T-helper 2 cell (primary cell): Measurements from ENCODE around the gene TECRL.

Experiments used
- DNase-seq, 5 experiments: peaks; one replicate each; pipeline versions ENCODE4 v3.0.0 to v3.0.0-alpha.2; 2012 to 2022
- total RNA-seq, 2 donors: gene quantifications; one replicate each; lab custom pipeline; 2026; lab: John Stamatoyannopoulos, UW

The TECRL gene, protein sequence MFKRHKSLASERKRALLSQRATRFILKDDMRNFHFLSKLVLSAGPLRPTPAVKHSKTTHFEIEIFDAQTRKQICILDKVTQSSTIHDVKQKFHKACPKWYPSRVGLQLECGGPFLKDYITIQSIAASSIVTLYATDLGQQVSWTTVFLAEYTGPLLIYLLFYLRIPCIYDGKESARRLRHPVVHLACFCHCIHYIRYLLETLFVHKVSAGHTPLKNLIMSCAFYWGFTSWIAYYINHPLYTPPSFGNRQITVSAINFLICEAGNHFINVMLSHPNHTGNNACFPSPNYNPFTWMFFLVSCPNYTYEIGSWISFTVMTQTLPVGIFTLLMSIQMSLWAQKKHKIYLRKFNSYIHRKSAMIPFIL
- total RNA-seq, result 0 reads per million in 2 donors

DNA sequence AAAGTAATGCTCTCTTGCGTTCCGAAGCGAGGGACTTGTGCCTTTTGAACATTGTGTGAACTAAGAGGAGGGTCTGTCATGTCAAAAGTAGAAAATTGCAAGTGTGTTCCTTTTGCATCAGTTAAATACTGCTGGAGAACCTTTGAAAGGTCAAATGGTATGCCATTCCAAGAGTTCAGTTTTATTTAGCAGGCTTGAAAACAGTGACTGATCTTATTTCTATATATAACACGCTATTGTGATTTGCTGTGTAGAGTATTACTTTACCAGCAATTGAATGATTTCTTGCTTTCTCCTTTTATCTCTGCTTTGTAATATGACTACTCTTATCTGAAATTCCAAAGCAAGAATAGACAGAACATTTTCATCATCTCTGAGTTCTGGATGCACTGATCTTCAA is at the start of gene TECRL:
Gene TECRL, minus strand, starts transcription at position 151 of the 400 bp plus-strand sequence. Its CDS starts 99 bp downstream, at position 52.
- no peak for DNase-seq

GRCh38 chr4:64432674-64433073 is 23.4 kb upstream of the TECRL start:
- DNase-seq, result no peak

DNA sequence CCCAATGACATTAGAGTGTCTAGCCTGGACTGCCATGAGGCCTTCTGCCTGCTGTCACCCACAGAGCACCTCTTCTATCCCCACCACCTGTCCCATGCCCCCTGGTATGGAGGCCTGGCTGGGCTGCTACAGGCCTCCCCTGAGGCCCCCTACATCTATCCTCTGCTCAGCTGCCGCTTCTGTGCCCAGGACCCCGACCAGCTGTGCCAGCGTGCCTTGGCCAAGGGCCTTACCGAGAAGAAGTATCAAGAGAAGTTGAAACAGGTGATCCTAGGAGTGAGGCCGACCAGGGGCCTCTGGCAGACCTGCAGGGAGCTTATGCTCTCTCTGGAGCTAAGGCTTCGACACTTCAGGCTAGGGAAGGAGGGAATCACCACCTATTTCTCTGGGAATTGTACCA is 21.7 kb upstream of the TECRL start:
- DNase-seq, result no peak

DNA sequence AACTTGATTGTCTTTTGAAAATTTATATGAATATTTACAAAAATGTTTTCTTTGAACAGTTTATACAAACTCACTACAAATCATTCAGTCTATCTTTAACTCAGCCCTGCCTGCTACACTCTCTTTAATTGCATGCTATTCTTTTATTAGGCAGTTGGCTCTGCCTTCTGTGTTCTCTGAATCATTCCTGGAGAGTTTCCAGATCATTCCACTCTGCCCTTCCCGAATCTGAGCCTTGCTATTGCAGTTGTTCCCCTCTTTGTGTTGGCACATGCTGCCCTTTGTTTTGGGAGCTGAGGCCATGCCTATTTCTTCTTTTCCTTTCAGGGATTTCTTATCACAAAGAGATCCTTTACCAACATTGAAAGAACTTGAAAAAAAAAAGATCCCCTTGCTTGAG is 8.7 kb upstream of the TECRL start:
- DNase-seq, result no peak

DNA sequence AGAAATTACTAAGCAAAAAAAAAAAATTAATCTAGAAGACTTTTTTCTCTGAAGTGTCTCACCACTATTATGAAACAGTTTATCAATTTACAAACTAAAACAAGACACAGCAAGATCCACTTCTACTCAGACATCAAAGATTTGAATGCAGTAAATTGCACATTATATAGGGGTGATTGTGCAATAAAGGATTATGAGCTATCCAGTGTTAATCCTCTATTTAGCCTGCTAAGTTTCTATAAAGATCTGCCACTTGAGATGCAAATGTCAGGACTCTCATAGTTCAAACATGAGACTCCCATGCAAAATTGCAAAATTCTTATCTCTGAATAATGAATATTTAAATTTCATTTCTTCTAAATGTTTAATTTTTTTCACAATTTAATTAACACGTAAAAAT is 2.2 kb downstream of the TECRL start:
- no peak for DNase-seq

DNA sequence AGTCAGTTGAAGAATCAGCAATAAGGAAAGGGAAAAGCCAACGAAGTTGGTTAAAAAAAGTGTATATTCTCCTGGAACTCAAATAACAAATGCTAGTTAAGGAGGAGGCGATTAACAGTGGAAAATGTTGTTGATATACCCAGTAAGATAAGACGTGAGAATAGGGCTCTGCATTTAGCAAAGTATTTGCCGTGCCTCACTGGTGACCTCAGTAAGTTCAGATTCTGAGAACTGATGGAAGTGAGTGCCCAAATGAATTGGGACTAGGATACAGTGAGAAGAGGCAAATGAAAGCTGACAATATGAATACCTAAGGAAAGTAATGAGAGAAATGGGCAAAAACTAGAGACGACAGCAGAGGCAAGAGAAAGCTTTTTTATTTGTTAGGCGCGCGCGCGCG is 3.5 kb downstream of the TECRL start:
- no peak for DNase-seq

- DNase-seq, result no peak
These were observed 6.6 kb downstream of the TECRL start for GRCh38 chr4:64402684-64403083.

DNA sequence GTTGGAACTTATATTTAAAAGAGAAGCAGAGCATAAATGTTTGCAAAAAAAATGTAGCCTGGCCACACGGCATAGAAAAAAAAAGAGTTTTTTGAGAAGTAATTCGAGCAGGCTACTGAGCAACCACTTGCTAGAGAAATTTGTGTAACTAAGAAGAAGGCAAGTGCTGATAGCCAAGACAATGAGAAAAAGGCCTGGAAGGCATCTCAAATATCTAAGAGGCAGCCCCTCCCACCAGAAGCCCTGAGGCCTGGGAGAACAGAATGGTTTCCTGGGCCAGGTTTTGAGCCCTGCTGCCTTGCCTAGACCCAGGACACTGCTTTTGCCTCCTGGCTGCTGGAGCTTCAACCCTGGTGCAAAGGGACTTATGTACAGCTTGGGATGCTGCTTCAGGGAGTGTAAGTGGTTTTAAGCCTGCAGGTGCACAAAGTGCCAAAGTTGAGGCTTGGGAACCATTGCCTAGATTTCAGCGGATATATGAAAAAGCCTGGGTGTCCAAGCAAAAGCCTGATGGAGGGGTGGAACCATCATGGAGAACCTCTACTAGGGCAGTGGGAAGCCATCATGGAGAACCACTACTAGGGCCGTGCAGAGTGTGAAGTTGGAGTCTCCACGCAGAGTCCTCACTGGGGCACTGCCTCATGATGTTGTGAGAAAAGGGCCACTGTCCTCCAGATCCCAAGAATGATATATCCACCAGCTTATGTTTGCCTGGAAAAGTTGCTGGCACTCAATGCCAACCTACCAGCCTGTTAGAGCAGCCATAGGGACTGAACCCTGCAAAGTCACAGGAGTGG is 9.7 kb downstream of the TECRL start:
- no peak for DNase-seq

DNA sequence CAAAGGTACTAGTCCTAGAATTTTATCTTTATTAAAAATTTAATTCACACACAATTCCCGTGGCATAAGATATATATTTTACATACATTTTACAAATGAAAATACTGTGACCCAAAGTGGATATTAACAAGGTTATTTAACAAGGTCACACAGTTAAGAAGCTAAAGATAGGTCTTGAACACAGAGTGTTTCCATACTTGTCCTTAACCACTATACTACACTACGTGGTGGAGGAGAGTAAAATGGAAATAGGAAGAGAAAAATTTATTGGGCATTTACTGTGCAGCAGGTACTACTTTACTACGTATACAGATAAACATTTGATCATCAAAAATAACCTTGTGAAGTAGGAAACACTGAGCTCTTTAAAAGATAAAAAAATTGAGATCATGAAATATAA is 14.8 kb downstream of the TECRL start:
- DNase-seq, result no peak

DNA sequence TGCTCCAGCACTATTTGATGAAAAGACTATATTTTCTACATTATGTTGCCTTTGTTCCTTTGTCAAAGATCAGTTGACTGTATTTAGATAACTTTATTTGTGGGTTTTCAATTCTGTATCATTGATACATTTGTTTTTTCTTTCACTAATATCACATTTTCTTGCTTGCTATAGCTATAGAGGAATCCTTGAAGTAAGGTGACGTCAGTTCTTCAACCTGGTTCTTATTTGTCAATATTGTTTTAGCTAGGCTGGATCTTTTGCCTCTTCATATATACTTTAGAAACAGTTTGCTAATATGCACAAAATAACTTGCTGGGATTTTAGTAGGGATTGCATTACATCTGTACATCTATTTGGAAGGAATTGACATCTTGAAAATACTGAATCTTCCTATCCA is 21.0 kb downstream of the TECRL start:
- no peak for DNase-seq

- no peak for DNase-seq
These were observed 24.0 kb downstream of the TECRL start for GRCh38 chr4:64385220-64385619.

DNA sequence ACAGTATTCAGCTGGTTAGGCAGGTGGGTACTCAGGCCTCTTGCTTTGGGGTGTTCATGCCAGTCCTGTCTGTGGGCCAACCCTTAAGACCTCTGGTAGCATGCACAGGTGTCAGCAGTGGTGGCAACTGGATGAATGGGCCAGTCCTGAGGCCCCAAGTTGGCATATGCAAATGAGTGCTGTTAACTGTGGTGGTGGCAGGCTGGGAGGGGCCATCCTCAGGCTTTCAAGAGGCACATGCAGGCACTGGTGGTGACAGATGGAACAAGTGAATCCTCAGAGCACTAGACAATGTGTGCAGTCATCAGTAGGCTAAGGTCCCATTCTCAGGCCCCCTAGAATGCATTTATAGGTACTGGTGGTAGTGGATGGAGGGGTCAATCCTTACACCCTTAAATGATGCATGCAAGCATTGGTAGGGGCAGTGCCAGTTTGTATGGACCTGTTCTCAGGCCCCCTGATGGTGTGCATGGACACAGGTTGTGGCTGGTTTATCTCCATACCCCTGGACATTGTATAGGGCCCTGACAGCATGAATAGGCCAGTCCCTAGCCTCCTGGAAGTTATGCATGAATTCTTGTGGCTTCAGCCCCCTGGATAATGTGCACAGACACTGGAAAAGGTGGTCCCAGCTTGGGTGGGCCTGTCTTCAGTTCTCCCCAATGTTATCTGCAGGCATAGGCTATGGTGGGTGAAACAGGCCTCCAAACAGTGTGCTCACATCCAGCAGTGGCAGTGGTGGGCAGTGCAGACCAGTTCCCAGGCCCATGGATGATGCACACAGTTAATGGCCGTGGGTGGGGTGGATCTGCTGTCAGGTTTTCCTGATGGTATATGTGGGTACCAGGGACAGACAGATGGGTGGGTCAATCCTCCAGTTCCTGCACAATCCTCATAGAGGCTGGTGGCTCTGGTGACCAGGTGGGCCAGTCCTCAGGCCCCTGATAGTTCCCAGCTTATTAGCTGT is 24.7 kb downstream of the TECRL start:
- DNase-seq, result no peak

GRCh38 chr4:64368741-64369140 is 40.5 kb downstream of the TECRL start:
- DNase-seq, result no peak

- no peak for DNase-seq
These were observed 47.9 kb downstream of the TECRL start for GRCh38 chr4:64361399-64361740.

DNA sequence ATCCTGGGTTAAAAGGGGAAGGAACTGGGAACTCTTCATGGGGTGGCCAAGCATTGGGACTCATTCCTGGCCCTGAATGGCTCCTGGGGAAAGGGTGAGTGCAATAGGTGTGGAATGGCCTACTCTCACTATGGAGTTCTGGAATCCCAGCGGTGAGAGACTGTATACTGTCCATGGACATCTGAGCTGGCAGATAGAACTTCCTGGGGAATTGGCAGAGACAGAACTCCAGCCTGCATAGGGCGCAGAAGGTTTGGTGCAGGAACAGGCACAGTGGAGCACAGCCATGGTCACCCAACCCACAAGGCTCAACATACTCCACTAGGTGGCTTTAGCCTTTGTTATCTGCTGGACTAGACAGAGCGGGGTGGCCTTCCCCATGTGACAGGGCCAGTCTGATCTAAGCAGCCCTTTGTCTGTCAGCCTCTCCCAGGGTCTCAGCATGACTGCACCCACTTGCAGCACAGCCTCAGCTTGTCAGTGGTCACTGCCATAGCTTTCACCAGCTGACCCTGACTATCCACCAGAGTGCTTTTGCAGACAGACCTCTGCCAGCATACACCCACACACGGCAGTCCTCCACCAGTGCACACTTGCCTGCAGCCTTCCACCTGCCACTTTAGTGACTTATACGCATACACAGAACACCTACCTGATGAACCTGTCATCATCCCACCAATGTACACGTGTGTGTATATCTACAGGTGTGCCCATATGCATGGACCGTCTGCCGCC is 48.4 kb downstream of the TECRL start:
- DNase-seq, result no peak

DNA sequence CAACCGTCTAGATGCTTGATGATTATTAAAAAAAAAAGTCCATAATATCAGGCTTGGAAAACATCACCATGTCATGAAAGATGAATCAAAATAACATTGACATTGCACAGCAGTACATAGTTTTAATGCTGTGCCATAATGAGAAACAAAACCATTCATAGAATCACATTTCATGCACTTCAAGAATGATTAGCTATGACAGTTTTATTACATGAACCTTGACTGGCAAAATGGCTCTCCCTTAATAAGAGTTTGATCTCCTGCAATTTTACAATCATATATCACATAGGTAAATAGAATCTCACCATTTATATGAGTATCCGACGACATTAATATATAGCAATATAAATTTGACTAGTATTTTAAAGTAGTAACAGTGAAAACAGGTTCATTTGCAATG is 49.8 kb downstream of the TECRL start:
- DNase-seq, result no peak

DNA sequence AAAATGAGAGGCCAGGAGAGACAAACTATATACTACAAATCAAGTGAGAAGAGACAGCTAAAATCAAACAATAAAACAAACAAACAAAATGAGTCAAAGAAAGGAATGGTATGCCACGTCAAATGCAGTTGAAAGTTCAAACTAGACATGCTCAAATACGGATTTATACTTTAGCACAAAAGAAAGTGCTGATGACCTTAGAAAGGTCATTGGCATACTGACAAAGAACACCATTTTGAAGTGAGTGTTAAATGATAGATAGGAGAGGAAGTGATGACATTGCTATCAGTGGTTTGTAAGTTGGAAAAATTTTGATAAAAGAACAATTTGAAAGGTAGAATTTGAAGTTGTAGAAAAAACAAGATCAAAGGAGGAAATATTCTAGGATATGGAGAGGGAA is 55.3 kb downstream of the TECRL start:
- no peak for DNase-seq

- no peak for DNase-seq
These were observed 67.5 kb downstream of the TECRL start for GRCh38 chr4:64341711-64342110.

DNA sequence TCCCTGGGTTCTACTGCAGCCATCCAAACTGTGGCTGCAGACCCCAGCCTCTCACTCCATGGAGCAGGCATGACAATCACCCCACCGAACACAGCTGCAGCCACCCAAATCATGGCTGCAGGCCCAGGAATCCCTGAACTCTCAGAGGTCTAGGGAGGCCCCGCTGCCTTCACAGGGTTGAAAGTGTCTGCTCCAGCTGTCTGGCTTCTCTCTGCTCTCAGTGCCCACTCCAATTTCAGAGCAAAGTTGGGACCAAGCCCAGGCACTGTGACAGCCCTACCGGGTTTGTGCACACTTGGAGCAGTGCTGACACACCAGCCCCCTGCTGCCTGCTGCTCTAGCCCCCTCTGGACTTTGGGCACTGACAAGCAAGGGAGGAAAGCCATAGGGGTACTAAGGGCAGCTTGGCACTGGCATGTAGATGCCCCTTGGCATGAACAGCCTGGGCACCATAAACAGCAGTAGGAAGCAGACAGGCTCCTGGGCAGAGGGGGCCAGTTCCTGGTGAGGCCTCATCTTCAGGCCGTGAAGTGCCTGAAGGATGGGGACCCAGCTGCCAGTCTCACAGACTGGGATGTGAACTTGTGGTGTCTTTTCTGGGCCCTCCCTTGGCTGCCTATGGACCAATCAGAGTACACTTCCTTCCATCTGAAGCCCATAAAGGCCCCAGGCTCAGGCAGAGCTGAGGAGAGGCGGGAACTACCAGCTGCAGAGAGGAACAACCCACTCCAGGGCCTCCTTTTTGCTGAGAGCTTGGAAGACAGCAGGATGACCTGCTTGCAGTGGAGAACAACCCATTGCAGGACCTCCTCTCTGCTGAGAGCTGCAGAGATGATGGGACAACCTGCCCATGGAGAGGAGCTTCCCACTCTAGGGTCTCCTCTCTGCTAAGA is 68.8 kb downstream of the TECRL start:
- DNase-seq, result no peak

DNA sequence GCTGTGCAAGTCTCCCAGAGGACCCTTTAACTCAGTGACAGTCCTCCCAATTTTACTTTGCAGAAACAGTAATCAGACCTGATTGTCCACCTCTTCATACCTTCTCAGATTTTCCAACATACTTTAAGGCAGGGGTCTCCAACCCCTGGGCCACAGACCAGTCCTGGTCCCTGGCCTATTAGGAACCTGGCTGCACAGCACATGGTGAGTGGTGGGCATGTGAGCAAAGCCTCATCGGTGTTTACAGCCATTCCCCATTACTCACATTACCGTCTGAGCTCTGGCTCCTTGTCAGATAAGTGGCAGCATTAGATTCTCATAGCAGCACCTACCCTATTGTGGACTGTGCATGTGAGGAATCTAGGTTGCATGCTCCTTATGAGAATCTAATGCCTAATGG is 74.3 kb downstream of the TECRL start:
- no peak for DNase-seq

GRCh38 chr4:64330143-64330542 is 79.1 kb downstream of the TECRL start:
- DNase-seq, result no peak
